ENCODE data around the gene LILRA6. TPM values are rescaled to one million over a fixed set of nuclear protein-coding genes. Genes with fewer than 3 reads are reported as not detected.
"Not testable (repeated sequence)": the region's sequence is repeated elsewhere in the genome, so short reads cannot be mapped to it uniquely, and the experiment has no call there.

Gene LILRA6
- total RNA-seq, 1 experiment from 2014 or later, result not detected

DNA sequence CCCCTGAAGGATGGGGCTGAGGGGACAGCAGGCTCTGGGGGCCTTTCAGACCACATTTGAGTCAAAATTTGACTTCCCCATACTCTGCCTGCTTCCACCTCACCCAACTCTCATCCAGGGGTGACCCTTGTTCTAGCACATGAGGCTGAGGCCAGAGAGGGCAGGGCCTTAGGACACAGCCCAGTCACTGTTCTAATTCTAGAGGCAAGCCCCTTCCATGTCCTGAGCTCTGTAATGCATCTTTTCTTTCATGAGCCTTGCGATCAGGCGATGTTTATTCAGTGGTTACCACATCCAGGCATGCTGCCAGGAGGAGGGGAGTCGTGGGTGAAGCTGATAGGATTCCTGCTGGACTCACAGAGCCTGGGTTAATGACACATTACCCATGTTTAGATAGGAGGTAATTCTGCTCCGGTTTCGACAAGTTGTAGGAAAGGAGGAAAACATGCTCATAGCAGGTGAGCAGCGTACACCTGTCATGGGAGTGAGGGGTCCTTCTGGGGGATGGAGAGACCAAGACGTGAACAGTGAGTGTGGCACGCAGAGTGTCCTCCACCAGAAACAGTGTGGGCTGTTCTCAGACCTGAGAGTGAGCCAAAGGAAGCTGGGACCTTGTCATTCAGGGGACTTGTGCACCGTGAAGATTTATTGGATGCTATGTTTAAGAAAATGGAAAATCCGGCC, 32.6 kb downstream of the LILRA6 start:
- DNase-seq (ENCODE audit: extremely low read depth, low read depth), result peak; percentile 74

DNA sequence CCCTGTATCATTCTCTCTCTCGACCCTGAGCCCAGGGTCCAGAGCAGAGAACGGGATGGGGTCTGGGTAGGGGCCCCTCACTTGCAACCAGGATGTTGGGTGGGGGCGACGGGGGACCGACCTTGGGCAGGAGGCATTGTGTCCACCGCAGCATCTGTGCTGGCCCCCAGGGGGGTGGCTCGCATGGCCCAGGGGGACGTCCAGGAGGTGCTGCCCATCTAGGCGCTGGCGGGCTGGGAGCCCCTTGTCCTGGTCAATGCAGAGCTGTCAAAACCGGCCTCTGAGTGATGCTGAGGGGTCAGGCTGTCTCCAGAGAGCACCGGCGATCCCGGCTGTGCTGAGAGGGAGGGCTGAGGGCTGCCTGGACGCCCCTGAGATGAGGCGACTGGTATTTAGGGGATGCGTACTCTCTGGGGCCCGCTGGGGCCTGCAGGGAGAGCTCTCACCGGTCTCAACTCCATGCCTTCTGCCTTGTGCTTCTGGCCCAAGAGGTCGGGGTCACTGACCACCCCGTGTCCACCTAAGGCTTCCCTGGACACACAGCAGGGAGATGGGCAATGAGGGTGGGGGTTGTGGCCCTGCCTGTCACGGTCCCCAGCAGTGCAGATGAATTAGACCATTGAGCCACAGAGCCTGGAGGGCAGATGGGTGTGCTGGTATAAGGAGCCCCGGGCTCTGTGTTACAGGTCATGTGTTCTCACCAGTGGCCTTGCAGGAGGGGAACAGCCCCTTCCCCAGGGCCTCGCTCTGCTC, 33.4 kb downstream of the LILRA6 start:
- DNase-seq (ENCODE audit: extremely low read depth, low read depth), result no peak

DNA sequence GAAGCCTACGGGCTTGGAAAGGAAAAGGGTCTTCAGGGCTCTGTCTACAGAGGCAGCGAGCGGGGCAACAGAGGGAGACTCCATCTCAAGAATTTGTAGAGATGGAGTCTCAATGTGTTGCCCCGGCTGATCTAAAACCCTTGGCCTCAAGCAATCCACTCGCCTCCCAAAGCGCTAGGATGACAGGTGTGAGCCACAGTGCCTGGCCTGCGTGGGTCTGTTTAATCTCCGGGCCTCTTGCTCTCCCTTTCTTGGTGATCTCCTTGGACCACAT, 33.9 kb downstream of the LILRA6 start:
- DNase-seq (ENCODE audit: extremely low read depth, low read depth), result no peak

- no peak for DNase-seq (ENCODE audit: extremely low read depth, low read depth)
Observed at GRCh38 chr19:54207983-54208783, 34.4 kb downstream of the LILRA6 start.

DNA sequence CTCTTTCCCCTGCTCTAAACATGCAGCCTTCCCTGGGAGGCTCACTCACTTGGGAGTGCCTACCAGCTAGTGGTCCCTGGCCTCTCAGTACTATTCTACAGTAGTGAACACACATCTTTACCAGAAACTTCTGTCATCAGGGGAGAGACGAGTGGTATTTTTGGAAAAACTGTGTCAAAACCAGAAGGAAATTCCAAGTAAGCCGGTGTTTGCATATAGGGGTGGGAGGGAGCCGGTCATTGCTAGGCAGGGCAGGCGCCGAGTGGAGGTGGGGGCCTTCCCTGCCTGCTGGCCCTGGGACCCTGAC, 35.0 kb downstream of the LILRA6 start:
- no peak for DNase-seq (ENCODE audit: extremely low read depth, low read depth)

- DNase-seq (ENCODE audit: extremely low read depth, low read depth), result not testable (repeated sequence)
Observed at GRCh38 chr19:54207193-54207592, 35.4 kb downstream of the LILRA6 start.

DNA sequence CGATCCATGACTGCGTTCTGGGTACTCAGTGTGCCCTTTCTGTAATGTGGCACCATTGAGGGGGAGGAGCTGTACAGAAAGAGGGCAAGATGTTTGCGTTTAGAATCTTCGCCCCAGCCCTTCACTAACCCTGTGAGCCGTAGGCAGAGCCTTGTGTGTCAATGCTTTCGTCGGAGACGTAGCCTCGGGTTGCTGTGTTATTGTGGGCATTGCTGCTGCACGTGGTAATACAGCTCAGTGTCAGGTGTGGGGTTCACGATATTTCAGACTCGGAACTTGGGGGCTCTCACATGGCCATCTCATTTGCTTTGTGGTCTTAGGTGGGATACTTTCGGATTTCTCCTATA, 35.8 kb downstream of the LILRA6 start:
- DNase-seq (ENCODE audit: extremely low read depth, low read depth), result no peak

DNA sequence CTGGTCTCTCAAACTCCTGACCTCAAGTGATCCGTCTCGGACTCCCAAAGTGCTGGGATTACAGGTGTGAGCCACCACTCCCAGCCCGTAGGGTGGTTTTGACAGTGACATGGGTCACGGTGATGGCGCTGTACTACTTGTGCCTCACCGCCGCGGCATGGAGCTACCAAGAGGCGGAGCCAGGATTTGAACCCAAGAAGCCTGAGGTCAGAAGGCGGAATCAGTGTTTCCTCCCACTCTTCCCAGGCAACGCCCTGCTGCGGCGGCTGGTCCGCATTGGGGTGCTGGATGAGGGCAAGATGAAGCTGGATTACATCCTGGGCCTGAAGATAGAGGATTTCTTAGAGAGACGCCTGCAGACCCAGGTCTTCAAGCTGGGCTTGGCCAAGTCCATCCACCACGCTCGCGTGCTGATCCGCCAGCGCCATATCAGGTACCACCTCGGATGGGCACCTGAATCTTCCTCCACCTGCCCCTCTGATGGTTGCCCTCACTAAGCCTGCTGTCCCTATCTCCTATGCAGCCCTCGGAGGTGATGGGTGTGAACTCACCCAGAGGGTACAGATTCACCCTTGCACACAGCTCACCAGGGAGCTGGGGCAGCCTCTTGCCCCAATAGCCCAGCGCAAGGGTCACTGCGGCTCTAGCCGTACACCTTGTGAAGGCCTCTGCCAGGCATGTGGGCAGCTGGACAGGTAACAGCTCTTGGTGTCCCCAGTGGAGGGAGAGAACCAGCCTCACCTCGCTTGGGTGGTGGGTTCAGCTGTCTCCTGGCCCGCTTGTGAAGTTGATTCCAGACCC, 36.4 kb downstream of the LILRA6 start:
- no peak for DNase-seq (ENCODE audit: extremely low read depth, low read depth)

DNA sequence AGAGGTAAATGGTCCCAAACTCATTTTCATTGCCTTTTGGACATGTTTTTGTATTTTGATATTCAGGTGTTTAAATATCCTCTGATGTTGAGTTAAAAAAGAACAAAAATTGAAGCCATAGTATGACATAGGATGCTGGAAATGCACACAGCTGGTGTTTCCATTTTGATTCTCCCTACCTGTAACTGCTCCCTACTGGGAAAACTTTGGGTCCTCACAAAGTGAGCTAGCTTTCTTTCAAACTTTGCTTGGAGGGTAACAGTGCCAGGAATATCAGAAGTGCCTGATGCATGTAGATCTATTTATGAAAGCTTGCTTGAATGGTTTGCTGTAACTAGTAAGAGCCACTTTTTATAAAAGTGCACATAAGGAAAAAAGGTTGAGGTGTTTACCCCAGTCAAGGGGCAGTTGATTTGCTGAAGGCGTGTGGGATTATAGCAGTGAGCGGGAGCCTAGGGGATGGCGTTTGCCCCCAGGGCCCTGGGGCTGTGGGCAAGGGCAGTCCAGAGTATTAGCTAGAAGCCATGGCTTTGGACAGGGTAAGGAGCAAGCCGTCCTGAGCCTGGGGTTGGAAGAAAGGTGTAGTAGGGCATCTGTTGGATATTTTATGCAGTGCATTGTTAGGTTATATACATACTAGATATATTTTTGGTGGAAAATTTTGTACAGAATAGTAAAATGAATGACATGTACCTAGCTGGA, 37.7 kb downstream of the LILRA6 start:
- no peak for DNase-seq (ENCODE audit: extremely low read depth, low read depth)

DNA sequence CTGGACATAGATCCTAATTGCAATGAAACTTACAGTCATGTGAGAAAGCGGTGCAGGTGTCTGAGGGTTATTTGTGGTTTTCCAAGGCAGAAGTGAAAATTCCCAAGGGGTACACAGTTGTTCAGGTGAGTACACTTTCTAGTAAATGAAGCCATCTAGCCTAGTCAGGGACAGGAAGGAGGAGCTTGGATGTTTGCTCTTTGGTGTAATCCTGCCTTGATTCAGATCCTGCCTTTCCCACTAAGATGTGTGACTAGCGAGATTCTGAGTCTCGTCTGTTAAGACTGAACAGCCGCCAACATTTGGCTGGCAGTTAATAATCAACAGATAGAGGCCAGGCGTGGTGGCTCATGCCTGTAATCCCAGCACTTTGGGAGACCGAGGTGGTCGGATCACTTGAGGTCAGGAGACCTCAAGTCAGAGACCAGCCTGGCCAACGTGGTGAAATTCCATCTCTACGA, 39.4 kb downstream of the LILRA6 start:
- DNase-seq (ENCODE audit: extremely low read depth, low read depth), result no peak

DNA sequence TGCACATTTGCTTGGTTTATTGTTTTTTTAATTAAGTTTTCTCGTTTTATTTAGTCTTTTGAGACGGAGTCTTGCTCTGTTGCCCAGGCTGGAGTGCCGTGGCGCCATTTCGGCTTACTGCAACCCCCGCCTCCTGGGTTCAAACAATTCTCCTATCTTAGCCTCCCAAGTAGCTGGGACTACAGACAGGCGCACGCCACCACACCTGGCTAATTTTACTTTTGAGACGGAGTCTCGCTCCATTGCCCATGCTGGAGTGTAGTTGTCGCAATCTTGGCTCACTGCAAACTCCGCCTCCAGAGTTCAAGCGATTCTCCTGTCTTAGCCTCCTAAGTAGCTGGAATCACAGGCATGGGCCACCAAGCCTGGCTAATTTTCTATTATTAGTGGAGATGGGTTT, 40.6 kb downstream of the LILRA6 start:
- DNase-seq (ENCODE audit: extremely low read depth, low read depth), result no peak

DNA sequence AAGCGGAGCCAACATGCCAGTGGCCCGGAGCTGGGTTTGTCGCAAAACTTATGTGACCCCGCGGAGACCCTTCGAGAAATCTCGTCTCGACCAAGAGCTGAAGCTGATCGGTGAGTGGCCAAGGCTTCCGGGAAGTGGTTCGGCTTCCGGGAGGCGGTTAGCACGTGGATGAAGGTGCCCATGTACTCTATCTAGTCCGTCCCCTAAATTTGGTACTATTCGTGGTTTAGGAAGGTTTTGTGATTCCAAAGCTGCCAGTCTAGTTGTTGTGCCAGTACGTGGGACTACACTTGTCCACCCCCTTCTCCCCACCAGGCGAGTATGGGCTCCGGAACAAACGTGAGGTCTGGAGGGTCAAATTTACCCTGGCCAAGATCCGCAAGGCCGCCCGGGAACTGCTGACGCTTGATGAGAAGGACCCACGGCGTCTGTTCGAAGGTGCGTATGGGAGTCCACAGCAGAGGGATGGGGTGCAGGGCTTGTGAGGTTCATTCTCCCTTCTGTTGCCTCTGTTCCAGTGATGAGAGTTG, 41.4 kb downstream of the LILRA6 start:
- DNase-seq (ENCODE audit: extremely low read depth, low read depth), result no peak

- no peak for DNase-seq (ENCODE audit: extremely low read depth, low read depth)
Observed at GRCh38 chr19:54199401-54199800, 43.2 kb downstream of the LILRA6 start.

- DNase-seq (ENCODE audit: extremely low read depth, low read depth), result no peak
Observed at GRCh38 chr19:54197121-54197520, 45.5 kb downstream of the LILRA6 start.

GRCh38 chr19:54196536-54196935, 46.1 kb downstream of the LILRA6 start:
- no peak for DNase-seq (ENCODE audit: extremely low read depth, low read depth)

DNA sequence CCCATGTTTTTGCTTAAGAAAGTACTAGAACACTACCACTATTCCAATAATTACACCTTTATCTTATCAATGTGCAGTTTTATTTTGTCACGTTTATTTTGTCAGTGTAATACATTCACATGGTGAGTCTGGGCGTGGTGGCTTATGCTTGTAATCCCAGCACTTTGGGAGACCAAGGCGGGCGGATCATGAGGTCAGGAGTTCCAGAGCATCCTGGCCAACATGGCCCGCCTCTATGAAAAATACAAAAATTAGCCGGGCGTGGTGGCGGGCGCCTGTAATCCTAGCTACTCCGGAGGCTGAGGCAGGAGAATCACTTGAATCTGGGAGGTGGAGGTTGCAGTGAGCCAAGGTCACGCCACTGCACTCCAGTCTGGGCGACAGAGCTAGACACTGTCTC, 48.1 kb downstream of the LILRA6 start:
- not testable (repeated sequence) for DNase-seq (ENCODE audit: extremely low read depth, low read depth)

DNA sequence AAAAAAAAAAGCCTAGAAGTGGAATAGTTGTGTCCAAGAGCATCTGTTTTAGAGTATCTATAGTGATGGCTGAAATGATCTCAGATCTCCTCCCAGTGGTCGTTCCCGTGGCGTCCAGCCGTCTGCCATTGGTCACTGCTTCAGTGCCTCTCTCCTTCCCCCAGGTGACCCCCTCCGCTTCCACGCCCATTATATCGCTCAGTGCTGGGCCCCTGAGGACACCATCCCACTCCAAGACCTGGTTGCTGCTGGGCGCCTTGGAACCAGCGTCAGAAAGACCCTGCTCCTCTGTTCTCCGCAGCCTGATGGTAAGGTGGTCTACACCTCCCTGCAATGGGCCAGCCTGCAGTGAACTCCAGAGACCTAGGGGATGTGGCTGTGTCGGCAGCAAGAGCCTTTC, 49.6 kb downstream of the LILRA6 start:
- DNase-seq (ENCODE audit: extremely low read depth, low read depth), result no peak

- no peak for DNase-seq (ENCODE audit: extremely low read depth, low read depth)
Observed at GRCh38 chr19:54191811-54192453, 50.7 kb downstream of the LILRA6 start.

DNA sequence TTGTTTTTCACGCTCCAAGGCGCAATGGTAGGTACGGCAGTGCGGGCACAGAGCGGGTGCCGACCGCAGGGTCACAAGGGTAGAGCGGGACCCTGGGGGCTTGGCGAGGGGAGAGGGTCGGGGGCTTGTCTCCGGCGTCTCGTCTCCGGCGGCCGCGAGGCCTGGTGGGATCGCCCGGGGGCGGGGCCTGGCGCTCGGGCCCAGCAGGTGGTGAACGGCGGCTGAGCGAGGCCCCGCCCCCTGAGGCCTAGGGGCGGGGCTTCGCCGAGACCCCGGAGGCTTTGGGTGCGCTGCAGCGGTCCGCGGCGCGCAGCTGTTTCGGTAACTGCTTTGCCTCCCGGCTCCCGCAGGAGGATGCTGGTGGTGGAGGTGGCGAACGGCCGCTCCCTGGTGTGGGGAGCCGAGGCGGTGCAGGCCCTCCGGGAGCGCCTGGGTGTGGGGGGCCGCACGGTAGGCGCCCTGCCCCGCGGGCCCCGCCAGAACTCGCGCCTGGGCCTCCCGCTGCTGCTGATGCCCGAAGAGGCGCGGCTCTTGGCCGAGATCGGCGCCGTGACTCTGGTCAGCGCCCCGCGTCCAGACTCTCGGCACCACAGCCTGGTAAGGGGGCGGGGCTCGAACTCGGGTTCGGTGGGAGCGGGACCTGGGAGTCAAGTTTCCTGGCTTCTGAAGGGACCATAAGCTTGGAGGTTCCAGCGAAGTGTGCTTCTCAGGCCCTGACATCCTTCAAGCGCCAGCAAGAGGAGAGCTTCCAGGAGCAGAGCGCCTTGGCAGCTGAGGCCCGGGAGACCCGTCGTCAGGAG, 51.4 kb downstream of the LILRA6 start, which contains the start of gene TSEN34:
TSEN34 (plus strand) TSS at position 298 of the 800 bp plus-strand sequence; CDS start at position 355, 57 bp downstream.
- peak; percentile 60 for DNase-seq (ENCODE audit: extremely low read depth, low read depth)

Data from NCI-H460 (cell line).